NT2/D1 (cell line): ENCODE measurements around the gene FEN1.

Experiments
- SUZ12 ChIP-seq: IDR thresholded peaks from 2 replicates; pipeline ENCODE4 v1.6.1; 2011; ENCODE audit not compliant: insufficient read length, insufficient read depth; ENCODE audit errors: extremely low read depth
- YY1 ChIP-seq: IDR thresholded peaks from 2 replicates; pipeline ENCODE4 v1.6.1; 2011; ENCODE audit not compliant: insufficient read length, insufficient read depth
- ZNF274 ChIP-seq: IDR thresholded peaks from 2 replicates; pipeline ENCODE4 v1.6.1; 2011; ENCODE audit warnings: mild to moderate bottlenecking, low read depth, low read length

DNA sequence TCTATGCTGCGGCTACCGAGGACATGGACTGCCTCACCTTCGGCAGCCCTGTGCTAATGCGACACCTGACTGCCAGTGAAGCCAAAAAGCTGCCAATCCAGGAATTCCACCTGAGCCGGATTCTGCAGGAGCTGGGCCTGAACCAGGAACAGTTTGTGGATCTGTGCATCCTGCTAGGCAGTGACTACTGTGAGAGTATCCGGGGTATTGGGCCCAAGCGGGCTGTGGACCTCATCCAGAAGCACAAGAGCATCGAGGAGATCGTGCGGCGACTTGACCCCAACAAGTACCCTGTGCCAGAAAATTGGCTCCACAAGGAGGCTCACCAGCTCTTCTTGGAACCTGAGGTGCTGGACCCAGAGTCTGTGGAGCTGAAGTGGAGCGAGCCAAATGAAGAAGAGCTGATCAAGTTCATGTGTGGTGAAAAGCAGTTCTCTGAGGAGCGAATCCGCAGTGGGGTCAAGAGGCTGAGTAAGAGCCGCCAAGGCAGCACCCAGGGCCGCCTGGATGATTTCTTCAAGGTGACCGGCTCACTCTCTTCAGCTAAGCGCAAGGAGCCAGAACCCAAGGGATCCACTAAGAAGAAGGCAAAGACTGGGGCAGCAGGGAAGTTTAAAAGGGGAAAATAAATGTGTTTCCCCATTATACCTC lies 3.3 kb downstream of the FEN1 start:
- TF ChIP-seq YY1 (no peak), SUZ12 (no peak), ZNF274 (no peak)
